Measurements from ENCODE around the gene ZXDB. TPM values are rescaled to one million over a fixed set of nuclear protein-coding genes. Genes with fewer than 3 reads are reported as not detected.

The ZXDB gene
- total RNA-seq, 1 experiment from 2014 or later: 9.2 TPM

Other genes starting within 250 kb of the ZXDB start
- not detected in 2 replicates for gene NLRP2B, start 88.2 kb downstream of the ZXDB start, total RNA-seq (2014; rRNA removed; shearing (Covaris generic))